Measurements from ENCODE around the gene GSTA2. TPM values are rescaled to one million over a fixed set of nuclear protein-coding genes. Genes with fewer than 3 reads are reported as not detected.
"Not testable (repeated sequence)": the region's sequence is repeated elsewhere in the genome, so short reads cannot be mapped to it uniquely, and the experiment has no call there.

GSTA2 gene
- total RNA-seq, 1 experiment from 2014 or later = not detected

- no peaks in the 10 kb centered on the region for H3K4me1 ChIP-seq (ENCODE audit: control insufficient read depth, insufficient read depth, low read length)
- DNase-seq (ENCODE audit: low read depth, low spot score) (no peak), ATAC-seq (no peak)
- ChIA-PET POLR2A (no interaction called here), CTCF (no interaction called here)
- no TSS peak for BruUV-seq (replicated peaks)
- H3K27me3 ChIP-seq (ENCODE audit: control insufficient read depth, insufficient read depth, low read length) = no peaks in the 10 kb centered on the region; the same call in 1 of the 2 replicates
- no peak overlapping the region for H3K27ac ChIP-seq (ENCODE audit: low read length)
- intact Hi-C loops (cut with micrococcal nuclease; ENCODE audit: unreplicated experiment) = no loop called here
- no peak overlapping the region for H3K4me3 ChIP-seq (ENCODE audit: low read depth in 2 of 2, low read length in 2 of 2)
- TF ChIP-seq SIN3A (IDR thresholded peaks at IDR 0.05; ENCODE audit: borderline replicate concordance, insufficient read depth, low read depth, low read length) (no peak), TCF7L2 (IDR thresholded peaks at IDR 0.05; ENCODE audit: low read depth, low read length) (no peak), POLR2AphosphoS5 (IDR thresholded peaks at IDR 0.05; ENCODE audit: low read depth, low read length) (no peak), REST (IDR thresholded peaks at IDR 0.05; ENCODE audit: insufficient read depth in 1 of 2, low read depth in 2 of 2, low read length in 1 of 2) (no peak), CTCF (IDR thresholded peaks at IDR 0.05) (no peak)
- H3K9me3 ChIP-seq (ENCODE audit: control insufficient read depth, insufficient read depth, low read depth, low read length) = no peaks in the 10 kb centered on the region
- H3K36me3 ChIP-seq (ENCODE audit: control insufficient read depth, insufficient read depth, low read length) = no peaks in the 10 kb centered on the region
- in situ Hi-C loops (cut with HindIII; ENCODE audit: low pct_unique_long_range_greater_than_20kb, low sequenced_read_pairs) = no loop called here
These were observed 23.1 kb upstream of the GSTA2 start for GRCh38 chr6:52786249-52786956.

GRCh38 chr6:52782696-52783274, 19.5 kb upstream of the GSTA2 start:
- DNase-seq (ENCODE audit: low read depth, low spot score); ATAC-seq; H3K4me3 ChIP-seq (ENCODE audit: low read depth in 2 of 2, low read length in 2 of 2); CTCF ChIA-PET; H3K27ac ChIP-seq (ENCODE audit: low read length); POLR2A ChIA-PET; intact Hi-C loops (cut with micrococcal nuclease; ENCODE audit: unreplicated experiment); BruUV-seq (replicated peaks); H3K9me3 ChIP-seq (ENCODE audit: control insufficient read depth, insufficient read depth, low read depth, low read length); in situ Hi-C loops (cut with HindIII; ENCODE audit: low pct_unique_long_range_greater_than_20kb, low sequenced_read_pairs); H3K36me3 ChIP-seq (ENCODE audit: control insufficient read depth, insufficient read depth, low read length); H3K27me3 ChIP-seq (ENCODE audit: control insufficient read depth, insufficient read depth, low read length); H3K4me1 ChIP-seq (ENCODE audit: control insufficient read depth, insufficient read depth, low read length): not testable (repeated sequence)

GRCh38 chr6:52782209-52782608, 18.9 kb upstream of the GSTA2 start:
- H3K4me3 ChIP-seq (ENCODE audit: low read depth in 2 of 2, low read length in 2 of 2); H3K4me1 ChIP-seq (ENCODE audit: control insufficient read depth, insufficient read depth, low read length); BruUV-seq (replicated peaks); POLR2A ChIA-PET; H3K36me3 ChIP-seq (ENCODE audit: control insufficient read depth, insufficient read depth, low read length); in situ Hi-C loops (cut with HindIII; ENCODE audit: low pct_unique_long_range_greater_than_20kb, low sequenced_read_pairs); H3K27me3 ChIP-seq (ENCODE audit: control insufficient read depth, insufficient read depth, low read length); H3K9me3 ChIP-seq (ENCODE audit: control insufficient read depth, insufficient read depth, low read depth, low read length); CTCF ChIA-PET; DNase-seq (ENCODE audit: low read depth, low spot score); intact Hi-C loops (cut with micrococcal nuclease; ENCODE audit: unreplicated experiment); ATAC-seq; H3K27ac ChIP-seq (ENCODE audit: low read length): not testable (repeated sequence)
